ENCODE data around the gene MRAS. TPM values are rescaled to one million over a fixed set of nuclear protein-coding genes. Genes with fewer than 3 reads are reported as not detected.
"Not testable (repeated sequence)": the region's sequence is repeated elsewhere in the genome, so short reads cannot be mapped to it uniquely, and the experiment has no call there.

MRAS gene
- polyA plus RNA-seq, 3 donors: 22.0 to 182 (median 55.7) TPM

DNA sequence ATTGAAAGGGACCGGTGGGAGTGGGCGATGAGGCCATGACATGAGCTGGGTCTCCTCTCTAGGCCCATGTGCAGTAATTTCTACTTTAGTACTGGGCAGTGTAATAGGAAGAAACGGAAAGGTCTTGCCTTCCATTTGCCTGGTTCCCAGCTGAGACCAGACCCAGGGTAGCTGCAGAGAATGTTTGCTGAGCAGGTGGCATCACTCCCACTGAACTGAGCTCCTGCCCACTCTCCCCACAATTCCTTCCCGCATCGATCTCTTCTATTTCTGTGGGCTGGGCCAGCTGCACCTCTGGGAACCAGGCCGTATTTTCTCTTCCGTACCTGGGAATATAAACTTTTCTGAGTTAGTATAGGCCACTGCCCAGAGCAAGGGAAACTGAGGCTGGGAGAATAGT is 101.8 kb downstream of the MRAS start:
- no peak overlapping the region for H3K27ac ChIP-seq (ENCODE audit: low read depth, low read length)
- 62 to 95% (median 93%) methylated on average over 7 of the region's 7 CpGs for WGBS, 3 donors

DNA sequence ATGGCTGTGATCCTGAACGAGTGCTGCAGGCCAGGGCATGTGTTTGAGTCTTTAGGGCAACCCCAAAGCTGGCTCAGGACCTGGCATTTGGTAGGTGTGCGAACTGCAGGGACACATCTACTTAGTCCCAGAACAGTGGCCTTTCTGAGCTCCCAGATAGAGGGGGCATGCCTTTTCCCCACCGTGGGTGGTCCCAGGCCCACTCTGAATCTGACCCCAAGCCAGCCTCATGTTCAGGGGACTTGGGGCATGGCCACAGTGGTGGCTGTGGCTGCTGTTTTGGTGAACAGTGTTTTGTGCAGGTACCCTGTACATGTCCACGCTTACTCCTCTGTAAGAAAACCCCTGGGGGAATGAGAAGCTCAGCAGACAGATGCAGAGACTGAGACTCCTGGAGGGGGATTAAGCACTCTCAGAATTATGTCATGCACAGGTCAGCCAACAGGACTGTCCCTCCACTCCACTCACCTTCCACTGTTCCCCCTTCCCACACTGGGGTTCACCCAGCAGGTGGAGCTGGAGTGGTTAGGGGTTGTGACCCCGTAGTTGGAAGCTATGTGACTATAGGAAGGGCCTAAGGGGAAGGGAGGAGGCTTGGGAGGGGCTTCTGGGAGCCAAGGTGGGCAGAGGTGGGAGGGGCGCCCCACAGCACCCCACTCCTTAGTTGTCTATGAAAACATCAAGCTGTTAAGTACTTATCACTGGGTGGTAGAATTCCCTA is 102.5 kb downstream of the MRAS start:
- 85 to 90% (median 85%) methylated on average over 6 of the region's 6 CpGs for WGBS, 3 donors
- no peak overlapping the region for H3K27ac ChIP-seq (ENCODE audit: low read depth, low read length)

DNA sequence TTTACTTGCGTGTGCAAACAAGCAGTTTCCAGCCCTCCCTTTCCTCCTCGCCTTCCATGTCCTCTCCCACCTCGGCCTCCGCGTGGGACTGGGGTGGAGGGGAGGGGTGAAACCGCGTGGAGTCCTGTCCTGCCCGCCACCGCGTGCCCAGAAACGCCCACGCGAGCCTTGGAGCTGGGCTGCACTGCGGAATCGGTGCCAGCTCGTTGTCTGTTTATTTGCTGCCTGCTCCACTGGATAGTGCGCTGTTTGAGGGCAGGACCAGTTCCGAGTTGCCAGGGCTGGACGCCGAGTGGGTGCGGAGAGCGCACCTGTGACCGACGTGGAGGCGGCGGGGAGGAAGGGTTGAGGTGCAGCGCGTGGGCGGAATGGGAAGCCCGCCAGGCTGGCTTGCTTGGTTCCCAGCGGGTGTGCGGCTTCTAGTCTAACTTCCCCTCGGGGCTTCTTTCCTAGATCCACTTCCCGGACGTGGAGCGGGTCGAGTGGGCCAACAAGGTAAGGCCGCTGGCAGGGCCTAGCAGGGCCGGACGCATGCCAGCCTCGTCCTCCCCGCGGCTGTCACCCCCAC is 103.3 kb downstream of the MRAS start:
- H3K27ac ChIP-seq (ENCODE audit: low read depth, low read length): no peak overlapping the region
- 84 to 90% (median 86%) methylated on average over 39 to 43 of the region's 43 CpGs for WGBS, 3 donors

DNA sequence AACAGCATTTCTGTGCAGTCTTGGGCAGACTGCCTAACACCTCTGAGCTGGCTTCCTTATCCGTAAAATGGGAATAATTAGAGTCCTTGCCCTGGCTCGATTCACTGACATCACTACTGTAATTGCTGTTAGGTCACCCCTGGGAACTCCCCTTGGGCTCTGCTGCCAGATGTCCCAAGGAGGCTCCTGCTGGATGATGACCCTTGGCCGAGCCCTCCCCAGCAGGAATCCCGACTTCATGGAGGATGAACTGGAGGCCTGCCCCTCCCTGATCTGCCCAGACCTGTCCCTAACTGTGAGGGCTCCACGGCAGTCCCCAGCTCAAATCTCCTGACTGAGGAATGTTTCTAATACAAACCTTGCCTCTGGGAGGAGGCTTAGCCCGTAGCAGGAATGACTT is 104.1 kb downstream of the MRAS start:
- H3K27ac ChIP-seq (ENCODE audit: low read depth, low read length): no peak overlapping the region
- WGBS, 3 donors: 59 to 66% (median 61%) methylated on average over 6 of the region's 6 CpGs

DNA sequence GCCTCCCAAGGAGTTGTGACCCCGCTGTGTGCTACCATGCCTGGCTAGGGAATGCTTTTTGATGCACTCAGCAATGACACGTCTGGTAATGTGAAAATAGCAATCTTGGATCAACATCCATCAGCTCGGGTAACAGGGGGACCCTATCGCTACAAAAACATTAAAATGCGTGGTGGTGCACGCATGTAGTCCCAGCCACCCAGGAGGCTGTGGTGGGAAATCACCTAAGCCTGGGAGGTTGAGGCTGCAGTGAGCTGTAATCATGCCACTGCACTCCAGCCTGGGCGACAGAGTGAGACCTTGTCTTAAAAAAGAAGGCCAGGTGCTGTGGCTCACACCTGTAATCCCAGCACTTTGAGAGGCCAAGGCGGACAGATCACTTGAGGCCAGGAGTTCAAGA is 105.6 kb downstream of the MRAS start:
- 89 to 95% (median 91%) methylated on average over 8 of the region's 8 CpGs for WGBS, 3 donors
- H3K27ac ChIP-seq (ENCODE audit: low read depth, low read length): not testable (repeated sequence)

Other genes with a start within 250 kb of the MRAS start
- 1 to 10 TPM; 2.6 to 5.3 (median 3.4) TPM for gene DZIP1L, start 233.0 kb upstream of the MRAS start, polyA plus RNA-seq
- under 1 TPM in 2 of 3 donors, not detected in 1; 0.14 to 0.18 TPM for gene A4GNT, start 216.2 kb upstream of the MRAS start, polyA plus RNA-seq
- 1 to 10 TPM; 4.3 to 7.0 (median 5.5) TPM for gene DBR1, start 173.7 kb upstream of the MRAS start, polyA plus RNA-seq
- gene ARMC8, start 161.3 kb upstream of the MRAS start, polyA plus RNA-seq: 10 to 100 TPM in 2 of 3 donors, 1 to 10 TPM in 1; 9.1 to 32.1 (median 17.0) TPM
- under 1 TPM; 0.15 to 0.74 (median 0.56) TPM for gene NME9, start 18.7 kb upstream of the MRAS start, polyA plus RNA-seq
- 1 to 10 TPM in 1 of 3 donors, under 1 TPM in 1, not detected in 1; 0.22 to 1.2 TPM for gene ESYT3, start 86.0 kb downstream of the MRAS start, polyA plus RNA-seq
- gene CEP70, start 245.7 kb downstream of the MRAS start, polyA plus RNA-seq: 10 to 100 TPM in 2 of 3 donors, 1 to 10 TPM in 1; 4.8 to 12.0 (median 10.7) TPM